Left ventricle myocardium superior (tissue), 1 donor: ENCODE data around the gene TENM3. TPM values are rescaled to one million over a fixed set of nuclear protein-coding genes. Genes with fewer than 3 reads are reported as not detected.

Source experiments
- ATAC-seq: fragments of 200-7000 bp; cut with Tn5 transposase; one replicate; pipeline ENCODE4 v1.9.1; 2020; ENCODE audit warnings: mild to moderate bottlenecking, moderate library complexity
- DNase-seq: peaks from one replicate; pipeline ENCODE4 v3.0.0-alpha.2; 2020
- intact Hi-C: fragments of 100-400 bp; cut with micrococcal nuclease; formaldehyde crosslinking; loops from one replicate; pipeline ENCODE4 v1.11.0; 2022
- total RNA-seq: library from RNA; stranded (reverse); fragmentation: NEBNext Ultra II Directional; extraction: Animal tissue kit (Norgen Biotek cat#: 25700); gene quantifications from one replicate; pipeline ENCODE4 v1.2.1, GENCODE V29; 2021
- donor health status: DM: no; HTN: yes; CAD: no; lungs with severe emphysema.

Gene TENM3
- total RNA-seq, 1 donor from 2014 or later: 6.8 TPM

GRCh38 chr4:182847576-182848450 lies 604.6 kb downstream of the TENM3 start:
- no peak for DNase-seq
- no peak for ATAC-seq
- intact Hi-C loops: no loop called here

GRCh38 chr4:182848685-182849084 lies 605.5 kb downstream of the TENM3 start:
- ATAC-seq: no peak

More at GRCh38 chr4:182848685-182849084, 605.5 kb downstream of the TENM3 start:
- DNase-seq: no peak
- intact Hi-C loops: no loop called here
